GM10847 (cell line): ENCODE results near the gene OR2AG1.

Source experiments
- POLR2A ChIP-seq: IDR thresholded peaks from 2 replicates; pipeline ENCODE4 v1.6.1; 2011; ENCODE audit not compliant: insufficient read length; ENCODE audit errors: extremely low read depth

OR2AG1 gene

DNA sequence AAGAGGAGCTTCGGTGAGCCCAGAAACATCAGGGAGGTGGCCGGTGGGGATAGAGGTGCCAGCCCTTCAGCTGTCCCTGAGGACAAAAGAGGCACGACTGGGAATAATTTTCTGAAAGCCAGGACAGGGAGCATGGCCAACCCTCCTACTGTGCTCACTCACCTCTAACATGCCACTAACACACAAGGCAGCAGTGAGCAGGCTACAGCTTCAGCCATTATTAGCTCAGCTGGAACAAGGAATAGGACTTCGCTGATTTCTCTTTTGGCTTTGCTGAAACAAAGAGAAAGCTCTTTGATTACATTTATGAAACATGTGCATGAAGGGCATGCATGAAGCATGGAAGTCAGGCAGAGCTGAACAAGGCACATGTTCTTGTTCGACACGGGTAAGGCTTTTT lies 50.5 kb downstream of the OR2AG1 start:
- no peak for TF ChIP-seq POLR2A

DNA sequence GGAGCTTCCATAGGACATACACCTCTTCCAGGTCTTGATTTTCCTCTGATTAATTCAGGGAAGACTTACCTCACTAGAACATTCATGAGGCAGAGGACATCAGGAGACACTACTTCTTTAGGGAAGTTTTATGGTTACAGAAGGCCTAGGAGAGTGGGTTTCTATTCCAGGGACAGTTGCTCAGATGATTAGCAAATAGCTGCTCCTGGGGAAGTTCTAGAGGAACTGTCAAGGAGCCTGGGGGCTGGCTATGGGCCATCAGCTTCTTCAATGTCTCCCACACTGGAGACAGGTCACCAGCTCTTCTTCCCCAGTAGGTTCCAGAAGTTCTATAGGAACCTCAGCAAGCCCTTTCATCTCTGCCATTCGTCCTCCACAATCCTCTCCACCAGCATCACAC lies 51.2 kb downstream of the OR2AG1 start:
- TF ChIP-seq POLR2A = no peak
